GM21360 (cell line): Measurements from ENCODE around the gene SSRP1.

Source experiments
- ATAC-seq: cut with Tn5 transposase; IDR thresholded peaks from one replicate; pipeline ENCODE4 v1.9.1; 2021; ENCODE audit warnings: mild to moderate bottlenecking, moderate library complexity; ENCODE audit not compliant: unreplicated experiment

Gene SSRP1

DNA sequence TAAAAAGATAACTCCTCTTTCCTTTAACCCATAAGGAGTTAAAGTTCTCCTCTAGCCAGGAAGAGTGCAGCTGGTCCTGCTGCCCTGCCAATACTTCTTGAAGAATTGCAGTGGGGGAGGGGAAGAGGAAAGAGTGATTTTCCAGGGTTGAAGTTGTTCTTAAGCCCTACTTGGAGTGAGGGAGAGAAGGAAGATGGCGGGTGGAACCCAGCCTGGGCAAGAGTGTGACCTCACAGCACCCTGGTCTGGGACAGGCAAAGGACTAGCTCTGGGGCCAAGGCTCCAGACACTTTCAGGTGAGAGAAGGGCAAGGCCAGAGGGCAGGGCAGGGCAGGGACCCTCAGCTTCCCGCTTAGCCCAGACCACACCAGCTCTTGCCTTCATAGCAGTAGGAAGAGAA is 17.5 kb downstream of the SSRP1 start:
- ATAC-seq, result no peak

DNA sequence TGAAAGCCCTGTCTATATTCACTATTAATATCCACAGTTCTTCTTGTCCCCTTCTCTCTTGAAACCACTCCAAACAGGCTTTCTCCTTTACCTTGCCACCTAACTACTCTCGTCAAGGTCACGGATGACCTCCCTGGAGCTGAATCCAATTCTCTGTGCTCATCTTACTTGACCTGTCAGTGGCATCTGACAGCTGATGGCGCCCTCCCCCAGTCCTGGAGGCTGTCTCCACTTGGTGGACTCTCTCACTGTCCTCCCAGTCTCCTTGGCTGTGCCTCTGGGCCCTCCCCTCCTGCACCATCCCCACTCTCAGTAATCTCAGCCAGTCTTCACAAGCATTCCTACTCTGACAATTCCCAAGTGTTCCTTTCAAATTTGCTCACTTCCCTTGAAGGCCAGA is 19.7 kb downstream of the SSRP1 start:
- ATAC-seq, result no peak

DNA sequence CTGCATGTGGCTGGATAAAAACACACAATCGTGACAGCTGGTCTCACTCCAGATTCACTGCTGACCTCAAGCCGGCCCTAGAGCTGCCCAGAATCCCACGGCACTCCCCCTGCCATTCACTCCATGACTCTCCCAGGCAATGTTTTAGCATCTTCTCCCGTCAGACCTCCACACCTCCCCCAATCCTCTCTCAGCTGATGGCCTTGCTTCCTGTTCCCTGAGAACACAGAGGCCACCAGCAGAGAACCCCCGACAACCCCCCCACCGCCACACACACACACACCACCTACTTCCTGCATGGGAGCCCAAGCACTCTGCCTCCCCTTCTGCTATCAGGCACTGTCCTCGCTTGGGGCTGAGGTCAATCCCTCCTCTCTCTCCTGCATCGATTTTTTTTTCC is 20.2 kb downstream of the SSRP1 start:
- ATAC-seq, result no peak

DNA sequence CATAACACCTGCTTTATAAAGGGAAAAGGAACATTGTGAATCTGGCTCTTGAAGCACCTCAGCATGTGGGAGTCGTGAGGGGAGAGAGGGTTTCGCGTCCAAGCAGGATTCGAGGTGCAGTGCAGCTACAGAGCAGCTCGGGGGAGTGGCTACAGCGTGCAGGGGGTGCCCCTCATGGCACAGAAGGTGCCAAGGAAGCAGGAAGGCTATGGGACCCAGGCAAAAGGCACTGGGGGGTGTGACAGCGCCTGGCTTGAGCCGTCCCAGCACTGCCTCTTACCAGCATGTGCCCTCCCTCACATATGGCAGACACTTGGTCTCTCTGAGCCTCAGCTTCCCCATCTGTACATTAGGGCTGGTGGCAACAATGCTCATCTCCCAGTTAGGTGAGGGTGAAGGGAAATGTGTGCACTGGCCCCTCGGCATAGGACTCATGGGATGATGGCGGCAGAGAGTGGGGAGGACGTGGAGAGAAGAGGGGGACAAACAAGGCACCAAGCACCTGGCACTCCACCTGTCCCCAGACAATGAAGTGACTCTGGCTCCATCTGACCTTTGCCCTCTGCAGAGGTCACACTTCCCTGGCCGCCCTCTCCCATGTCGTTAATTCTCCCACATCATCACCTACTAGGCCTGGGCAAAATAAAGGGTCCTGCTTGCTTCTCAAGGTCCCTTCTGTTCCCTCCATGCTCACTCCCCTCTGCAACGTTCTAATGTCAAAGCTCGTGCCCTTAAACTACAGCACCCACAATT is 21.3 kb downstream of the SSRP1 start:
- ATAC-seq, result no peak

DNA sequence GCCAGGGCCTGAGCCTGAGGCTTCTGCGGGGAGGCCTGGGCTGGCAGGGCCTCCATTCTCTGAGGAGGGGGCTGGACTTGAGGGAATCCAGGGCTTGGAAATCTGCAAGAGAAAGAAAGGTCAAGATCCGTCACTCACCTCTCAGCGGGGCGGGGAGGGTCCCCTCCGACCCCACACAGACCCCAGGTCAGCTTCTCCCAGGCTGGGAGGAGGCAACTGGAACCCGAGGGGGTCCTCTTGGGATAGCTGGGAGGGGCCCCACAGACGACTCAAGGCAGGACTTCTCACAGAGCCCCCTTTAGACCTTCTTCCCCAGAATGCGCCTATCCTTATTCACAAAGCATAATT is 21.9 kb downstream of the SSRP1 start:
- no peak for ATAC-seq

DNA sequence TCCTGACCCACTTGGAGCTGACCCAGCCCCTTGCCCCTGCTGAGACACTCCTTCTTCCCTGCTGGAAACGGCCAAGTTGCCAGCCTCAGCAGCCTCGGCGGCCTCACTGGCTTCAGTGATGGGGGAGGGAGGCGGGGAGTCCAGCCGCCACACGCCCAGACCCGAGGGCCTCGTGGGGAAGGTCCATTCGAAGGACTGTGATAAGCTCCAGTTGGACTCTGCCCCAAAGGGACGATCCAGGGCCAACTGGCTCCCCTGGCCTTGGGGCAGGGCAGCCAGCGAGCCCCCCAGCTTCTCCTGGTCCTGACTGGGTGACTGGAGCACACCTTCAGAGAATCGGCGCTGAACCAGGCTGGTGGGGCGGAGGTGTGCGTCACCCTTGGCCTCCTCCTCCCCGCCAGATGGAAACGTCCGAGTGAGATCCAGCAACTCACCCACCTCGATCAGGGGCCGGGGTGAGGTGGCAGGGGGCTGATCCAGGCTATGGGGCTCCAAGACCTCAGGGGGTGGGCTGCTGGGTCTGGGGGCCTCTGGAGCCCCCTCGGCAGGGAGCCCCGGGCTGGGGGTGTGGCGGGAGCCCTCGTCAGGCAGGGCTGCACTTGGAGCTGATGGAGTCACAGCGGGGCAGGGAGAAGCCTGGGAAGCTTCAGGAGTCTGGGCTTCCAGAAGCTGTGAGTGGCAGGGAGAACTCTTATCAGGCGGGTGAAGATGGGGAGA is 22.5 kb downstream of the SSRP1 start:
- no peak for ATAC-seq

DNA sequence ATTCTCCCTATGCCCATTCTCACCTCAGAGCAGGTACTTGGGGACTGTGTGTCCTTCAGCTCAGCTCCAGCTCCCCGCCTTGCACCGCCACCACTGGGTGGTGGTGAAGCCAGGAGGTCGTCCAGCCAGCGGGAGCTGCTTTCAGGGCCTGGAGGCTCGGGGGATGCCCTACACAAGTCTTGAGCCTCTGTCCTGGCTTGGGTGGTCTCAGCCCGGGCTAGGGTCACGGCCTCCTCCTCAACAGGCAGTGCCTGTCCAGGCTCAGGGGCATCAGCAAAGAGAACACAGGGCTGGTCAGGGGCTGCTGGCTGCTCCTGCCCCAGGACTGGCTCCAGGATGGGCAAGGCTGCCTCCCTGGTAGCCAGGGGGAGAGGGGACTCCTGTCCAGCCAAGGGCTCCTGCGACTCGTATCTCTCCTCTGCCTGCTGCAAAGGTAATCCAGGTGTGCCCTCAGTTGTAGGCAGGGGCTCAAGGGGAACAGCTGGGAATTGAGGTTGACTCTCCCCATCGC is 23.1 kb downstream of the SSRP1 start:
- no peak for ATAC-seq

DNA sequence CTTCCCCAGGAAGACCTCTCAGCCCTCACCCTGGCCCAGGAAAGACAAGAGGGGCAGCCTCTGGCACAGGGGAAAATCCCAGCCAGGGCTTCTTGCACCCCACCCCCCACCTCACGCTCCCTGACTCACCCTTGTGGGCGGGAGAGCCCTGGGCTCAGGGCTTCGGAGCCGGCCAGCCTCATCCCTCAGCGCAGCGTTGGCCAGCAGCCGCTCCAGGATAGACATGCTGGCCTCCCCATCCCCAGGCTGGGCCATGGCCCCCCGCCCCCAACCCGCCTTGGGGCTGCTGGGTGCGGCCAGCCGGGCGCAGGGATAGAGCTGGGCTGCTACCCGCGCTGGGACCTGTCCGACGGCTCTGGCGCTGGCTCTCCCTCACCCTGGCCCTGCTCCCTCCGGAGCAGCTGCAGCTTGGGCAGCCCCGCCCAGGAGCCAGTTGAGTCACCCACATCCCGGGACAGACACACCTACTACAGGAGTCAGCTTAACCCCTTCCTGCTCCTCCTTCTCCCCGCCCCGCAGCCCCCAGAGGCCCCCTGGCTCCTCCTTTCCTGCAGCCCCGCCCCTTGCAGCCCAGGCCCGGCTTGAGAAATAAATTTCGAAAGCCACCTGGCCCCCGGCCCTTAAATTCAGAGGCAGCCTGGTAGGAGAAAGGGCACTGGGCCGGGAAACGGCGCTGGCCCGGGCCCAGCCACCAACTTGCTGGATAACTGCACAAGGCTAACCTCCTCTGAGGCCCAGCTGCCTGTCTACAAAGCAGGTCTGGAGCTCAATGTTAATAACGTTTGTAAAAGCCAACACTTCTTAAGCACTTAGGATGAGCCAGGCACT is 24.4 kb downstream of the SSRP1 start:
- peak; percentile 98 for ATAC-seq

DNA sequence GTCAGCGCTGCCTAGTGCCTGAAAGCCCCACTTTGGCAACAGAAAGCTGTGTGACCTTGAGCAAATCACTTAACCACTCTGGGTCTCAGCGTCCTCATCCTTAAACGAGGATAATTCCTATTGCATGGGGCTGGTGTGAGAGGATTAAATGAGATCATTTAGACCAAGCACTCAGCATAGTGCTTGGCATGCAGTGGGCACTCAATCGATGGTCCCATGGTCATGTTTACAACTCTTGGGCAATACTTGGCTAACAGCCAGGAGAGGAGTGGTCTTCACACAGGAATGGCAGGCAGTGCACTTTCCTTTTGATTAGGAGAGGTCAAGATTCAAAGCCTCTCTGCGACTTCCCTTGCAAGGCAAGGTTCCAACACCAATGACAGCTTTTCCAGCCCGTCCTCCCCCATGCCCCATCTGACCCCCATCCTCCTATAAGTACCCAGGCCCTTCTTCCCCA is 25.0 kb downstream of the SSRP1 start:
- no peak for ATAC-seq

DNA sequence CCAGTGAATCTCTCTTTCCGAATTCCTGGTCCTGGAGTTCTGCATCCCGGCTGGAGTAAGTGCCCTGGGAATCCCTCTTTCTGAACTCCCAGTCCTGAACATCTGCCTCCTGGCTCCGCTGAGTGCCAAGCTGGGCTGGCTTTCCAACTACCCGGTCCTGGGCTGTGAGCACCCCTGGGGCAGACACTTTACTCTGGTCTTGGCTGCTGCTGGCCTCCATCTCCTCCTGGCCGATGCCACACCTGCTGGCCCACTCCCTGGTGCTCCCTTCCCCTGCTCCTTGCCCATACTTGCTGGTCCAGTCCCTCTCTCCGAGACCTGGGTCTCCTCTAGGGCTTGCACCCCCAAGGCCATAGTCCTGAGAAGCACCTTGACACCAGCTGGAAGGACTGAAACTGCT is 25.6 kb downstream of the SSRP1 start:
- ATAC-seq, result no peak

DNA sequence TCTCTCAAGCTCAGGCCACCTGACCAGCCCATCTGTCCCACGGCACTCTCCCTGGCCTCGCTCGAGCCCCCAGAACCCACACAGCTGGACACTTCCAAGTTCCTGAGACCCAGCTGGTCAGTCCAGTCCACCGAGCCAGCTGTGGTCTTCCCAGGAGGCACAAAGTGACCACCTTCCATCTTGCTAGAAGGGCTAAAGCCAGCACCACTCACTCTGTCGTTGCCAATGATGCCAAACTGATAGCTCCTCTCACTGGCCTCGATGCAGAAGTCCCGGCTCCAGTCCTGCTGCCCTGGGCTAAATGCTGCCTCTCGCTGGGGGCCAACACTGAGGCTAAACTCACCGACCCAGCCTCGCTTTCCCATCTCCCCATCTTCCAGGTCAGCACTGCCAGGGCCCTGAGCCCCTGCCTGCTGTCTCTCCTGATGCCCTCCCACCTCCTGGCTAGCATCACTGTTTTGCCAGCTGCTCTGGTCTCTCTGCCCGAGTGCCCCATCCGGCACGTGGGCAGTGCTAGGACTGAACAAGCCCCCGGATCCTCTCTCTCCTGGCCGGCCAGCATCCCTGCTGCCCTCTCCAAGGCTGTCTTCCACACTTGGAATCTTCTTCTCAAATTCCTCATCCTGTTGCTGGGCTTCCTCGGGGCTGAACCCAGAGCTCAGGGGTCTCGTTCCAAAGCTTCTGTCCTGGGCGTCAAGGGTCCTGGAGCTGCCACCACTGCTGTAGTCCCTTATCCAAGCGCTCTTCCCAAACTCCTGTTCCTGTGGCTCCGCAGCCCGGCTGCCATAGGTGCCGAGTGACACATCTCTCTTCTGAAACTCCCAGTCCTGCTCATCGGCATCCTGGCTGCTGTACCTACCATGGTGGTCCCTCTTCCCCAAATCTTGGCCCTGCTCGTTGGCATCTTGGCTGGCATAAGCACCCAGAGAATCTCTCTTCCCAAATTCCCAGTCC is 26.3 kb downstream of the SSRP1 start:
- no peak for ATAC-seq

DNA sequence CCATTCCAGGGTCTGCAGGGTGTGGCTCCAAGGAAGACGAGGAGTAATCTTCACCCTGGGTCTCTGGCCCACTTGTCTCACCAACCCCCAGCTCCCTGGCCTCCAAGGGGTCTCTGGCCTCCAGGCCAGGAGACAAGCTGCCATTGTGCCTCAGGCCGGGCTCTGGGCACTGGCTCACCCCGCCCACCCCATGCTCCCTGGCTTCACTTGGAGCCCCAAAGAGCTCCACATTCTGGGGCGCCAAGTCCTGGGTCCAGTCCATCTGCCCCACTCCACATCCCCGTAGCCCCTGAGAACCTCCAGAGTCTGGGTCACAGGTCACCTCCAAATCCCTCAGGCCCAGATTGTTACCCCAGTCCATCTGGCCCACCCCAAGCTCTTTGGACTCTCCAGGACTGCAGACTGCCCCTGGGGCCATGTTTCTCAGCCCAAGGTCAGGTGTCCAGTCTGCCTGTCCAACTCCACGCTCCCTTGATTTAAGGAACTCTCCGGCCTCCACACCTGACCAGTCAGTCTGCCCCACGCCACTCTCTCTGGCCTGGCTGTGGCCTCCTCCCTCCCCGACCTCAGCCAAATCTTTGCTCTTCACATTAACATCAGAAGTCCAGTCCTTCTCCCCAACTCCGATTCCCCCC is 27.1 kb downstream of the SSRP1 start:
- ATAC-seq, result no peak

DNA sequence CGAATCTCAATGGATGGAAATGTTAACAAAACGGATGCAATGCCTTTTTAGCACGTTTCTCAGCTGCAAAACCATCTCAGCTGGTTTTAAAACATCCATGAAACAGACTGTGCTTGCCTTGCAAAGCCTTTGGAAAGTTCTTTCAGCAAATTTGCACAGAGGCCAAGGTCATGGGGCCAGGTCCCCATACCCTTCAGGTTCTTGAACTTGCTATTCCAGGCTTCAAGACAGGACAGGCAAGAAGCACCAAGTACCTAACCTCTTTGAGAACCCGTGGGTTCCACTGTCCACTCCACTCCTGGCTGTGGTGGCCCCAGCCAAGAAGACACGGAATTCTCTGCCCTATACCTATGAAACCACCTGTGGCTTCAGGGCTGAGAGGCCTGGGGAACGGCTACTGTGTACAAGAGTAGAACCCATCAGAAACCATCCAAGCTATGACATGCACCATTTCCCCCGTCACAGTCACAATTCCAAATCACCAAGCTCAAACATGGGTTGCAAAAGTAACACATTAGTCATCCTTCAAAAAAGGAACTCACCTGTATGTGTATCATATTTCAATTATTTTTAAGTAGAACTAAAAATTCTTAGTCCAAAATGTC is 27.9 kb downstream of the SSRP1 start:
- ATAC-seq, result no peak

DNA sequence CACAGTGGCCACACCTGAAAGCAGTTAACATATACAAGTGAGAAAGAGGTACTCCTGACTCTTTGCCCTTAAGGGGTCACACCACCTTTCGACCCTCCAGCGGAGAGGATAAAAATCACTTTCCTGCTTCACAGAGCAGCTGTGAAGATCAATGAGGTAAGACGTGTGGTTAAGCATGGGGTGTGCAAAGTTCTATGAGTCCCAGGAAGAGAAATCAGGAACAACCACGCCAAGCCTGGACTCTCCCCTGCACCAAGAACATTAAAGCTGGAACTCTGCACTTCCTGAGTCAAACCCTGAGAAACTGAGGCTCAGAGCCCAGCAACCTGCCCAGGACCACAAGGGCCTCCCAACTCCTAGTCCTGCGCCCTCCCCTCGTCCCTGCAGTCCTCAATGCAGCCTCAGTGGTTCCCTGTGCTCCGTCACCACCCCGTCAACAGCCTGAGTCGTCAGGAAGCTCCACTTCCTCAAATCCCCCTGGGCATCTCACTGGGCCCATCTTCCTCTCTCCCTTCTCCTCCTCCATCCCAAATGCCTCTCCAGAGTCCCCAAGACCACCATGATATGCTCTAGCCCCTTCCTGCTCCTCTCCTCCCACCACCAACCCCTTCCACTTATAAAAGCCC is 28.6 kb downstream of the SSRP1 start:
- ATAC-seq, result no peak

DNA sequence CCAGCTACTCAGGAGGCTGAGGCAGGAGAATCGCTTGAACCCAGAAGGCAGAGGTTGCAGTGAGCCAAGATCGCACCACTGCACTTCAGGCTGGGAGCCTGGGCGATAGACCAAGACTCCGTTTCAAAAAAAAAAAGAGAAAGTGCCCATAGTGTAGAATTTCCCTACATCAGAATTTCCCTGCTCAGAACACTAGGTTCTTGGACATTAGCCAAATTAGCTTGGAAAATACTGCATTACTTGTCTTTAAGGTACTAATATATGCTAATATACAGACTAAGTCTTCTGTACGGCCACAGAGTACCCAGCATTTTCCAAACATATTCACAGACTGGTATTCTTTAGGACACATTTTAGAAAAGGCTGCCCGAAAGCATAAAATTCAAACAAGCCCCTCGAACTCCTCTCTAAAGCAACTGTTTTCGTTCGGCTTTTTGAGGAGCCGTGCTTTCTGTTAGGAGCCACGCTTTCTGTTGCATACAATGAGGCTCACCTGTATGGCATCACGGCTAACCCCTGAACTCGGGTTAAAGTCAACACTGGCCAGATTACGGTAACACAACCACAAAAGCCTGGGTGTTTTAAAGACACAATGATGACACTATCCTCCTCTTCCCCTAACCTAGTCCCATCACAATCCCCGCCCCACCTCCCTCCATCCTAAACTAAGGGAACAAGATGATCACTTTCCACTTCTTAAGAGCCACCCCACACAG is 29.4 kb downstream of the SSRP1 start:
- no peak for ATAC-seq

DNA sequence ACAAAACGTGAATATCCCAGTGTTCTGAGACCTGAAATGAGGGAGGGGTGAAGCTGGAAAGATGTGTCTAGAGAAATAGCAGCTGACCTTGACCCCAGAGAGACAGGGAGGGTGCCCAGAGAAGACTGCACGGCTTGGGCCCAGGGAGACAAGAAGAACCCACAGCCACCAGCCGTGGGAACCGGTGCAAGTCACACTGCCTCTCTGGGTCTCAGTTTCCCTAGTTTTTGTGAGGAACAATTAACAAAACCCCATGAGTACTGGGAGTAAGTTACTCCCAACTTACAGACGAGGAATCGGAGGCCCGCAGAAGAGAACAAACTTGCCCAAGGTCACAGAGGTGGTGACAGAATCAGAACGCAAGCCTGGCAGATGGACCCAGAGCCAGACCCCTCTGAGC is 30.2 kb downstream of the SSRP1 start:
- ATAC-seq, result no peak

DNA sequence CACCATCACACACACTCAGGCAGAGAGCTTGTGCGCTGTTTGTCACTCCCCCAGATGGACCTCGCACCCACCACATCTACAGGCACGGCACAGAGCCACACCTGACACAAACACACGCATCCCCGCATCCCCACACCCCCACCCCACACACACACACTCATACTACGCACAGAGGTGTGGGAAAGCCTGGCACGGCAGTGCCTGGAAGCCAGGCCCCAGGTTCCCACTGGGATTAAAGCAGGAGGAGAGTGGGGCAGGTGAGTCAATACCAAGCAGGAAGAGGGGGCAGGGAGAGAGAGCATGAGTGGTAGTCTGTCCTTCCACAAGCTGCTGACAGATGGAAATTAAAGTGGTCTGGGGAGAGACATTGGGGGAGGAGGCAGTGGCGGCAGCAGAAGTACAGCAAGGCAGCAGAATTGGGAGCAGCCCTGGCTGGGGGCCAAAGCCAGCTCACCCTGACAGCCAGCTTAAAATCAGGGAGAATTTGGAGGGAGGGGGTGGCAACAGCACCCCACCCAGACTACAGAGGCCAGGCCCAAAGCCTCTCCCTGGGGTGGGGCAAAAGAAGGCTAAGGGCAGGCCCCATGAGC is 31.6 kb downstream of the SSRP1 start:
- no peak for ATAC-seq
